Measurements from ENCODE around the gene KRT82. TPM values are rescaled to one million over a fixed set of nuclear protein-coding genes. Genes with fewer than 3 reads are reported as not detected.

KRT82 gene
- total and polyA plus RNA-seq, 4 experiments from 2014 or later, result not detected

- ChIA-PET POLR2A (ENCODE audit: partially characterized antibody) (no interaction called here), CTCF (ENCODE audit: partially characterized antibody) (no interaction called here)
- Histone ChIP-seq H3K9me3 (ENCODE audit: control insufficient read depth in 1 of 2, low read length in 2 of 2) (no peaks in the 10 kb centered on the region), H3K36me3 (ENCODE audit: insufficient read depth, low read length) (no peaks in the 10 kb centered on the region), H3K27me3 (ENCODE audit: insufficient read depth, low read length) (no peaks in the 10 kb centered on the region), H3K4me1 (ENCODE audit: insufficient read depth, low read length) (no peaks in the 10 kb centered on the region), H3K4me3 (ENCODE audit: low read length in 2 of 2) (no peak overlapping the region), H3K27ac (ENCODE audit: low read depth, low read length) (no peak overlapping the region)
- Mint-ChIP-seq H3K9me3 (no peaks in the 10 kb centered on the region), H3K36me3 (no peaks in the 10 kb centered on the region), H3K4me1 (peaks cover 0 to 2% (median 0%) of the 10 kb centered on the region in 4 donors), H3K4me3 (no peak overlapping the region), H3K27me3 (peaks cover 0 to 20% of the 10 kb centered on the region in 2 donors), H3K27ac (no peak overlapping the region)
- no peak for DNase-seq
- intact Hi-C loops (cut with micrococcal nuclease), result no loop called here
These were observed 6.4 kb downstream of the KRT82 start for GRCh38 chr12:52399756-52400155.

GRCh38 chr12:52398176-52398575 is 8.0 kb downstream of the KRT82 start:
- no peaks in the 10 kb centered on the region for H3K9me3 Mint-ChIP-seq
- POLR2A ChIA-PET (ENCODE audit: partially characterized antibody), result no interaction called here
- CTCF ChIA-PET (ENCODE audit: partially characterized antibody), result no interaction called here

GRCh38 chr12:52396656-52397055 is 9.5 kb downstream of the KRT82 start:
- no peak overlapping the region for H3K27ac ChIP-seq (ENCODE audit: low read depth, low read length)
- intact Hi-C loops (cut with micrococcal nuclease), result no loop called here
- POLR2A ChIA-PET (ENCODE audit: partially characterized antibody), result no interaction called here
- H3K4me3 ChIP-seq (ENCODE audit: low read length in 2 of 2), result no peak overlapping the region
- H3K4me3 Mint-ChIP-seq, result no peak overlapping the region
- H3K9me3 ChIP-seq (ENCODE audit: control insufficient read depth in 1 of 2, low read length in 2 of 2), result no peaks in the 10 kb centered on the region
- no peaks in the 10 kb centered on the region for H3K36me3 ChIP-seq (ENCODE audit: insufficient read depth, low read length)
- no peaks in the 10 kb centered on the region for H3K36me3 Mint-ChIP-seq
- CTCF ChIA-PET (ENCODE audit: partially characterized antibody), result no interaction called here
- peaks cover 0 to 2% (median 0%) of the 10 kb centered on the region in 4 donors for H3K4me1 Mint-ChIP-seq
- no peaks in the 10 kb centered on the region for H3K9me3 Mint-ChIP-seq
- H3K27me3 Mint-ChIP-seq, result peaks cover 0 to 19% of the 10 kb centered on the region in 2 donors
- H3K27ac Mint-ChIP-seq, result no peak overlapping the region
- H3K27me3 ChIP-seq (ENCODE audit: insufficient read depth, low read length), result no peaks in the 10 kb centered on the region
- DNase-seq, result no peak
- no peaks in the 10 kb centered on the region for H3K4me1 ChIP-seq (ENCODE audit: insufficient read depth, low read length)

More at GRCh38 chr12:52398176-52398575, 8.0 kb downstream of the KRT82 start:
- H3K4me3 ChIP-seq (ENCODE audit: low read length in 2 of 2), result no peak overlapping the region
- H3K36me3 ChIP-seq (ENCODE audit: insufficient read depth, low read length), result no peaks in the 10 kb centered on the region
- Mint-ChIP-seq H3K27me3 (peaks cover 0 to 20% of the 10 kb centered on the region in 2 donors), H3K27ac (no peak overlapping the region), H3K4me3 (no peak overlapping the region), H3K36me3 (no peaks in the 10 kb centered on the region), H3K4me1 (peaks cover 0 to 2% (median 0%) of the 10 kb centered on the region in 4 donors)
- no peak overlapping the region for H3K27ac ChIP-seq (ENCODE audit: low read depth, low read length)
- no peaks in the 10 kb centered on the region for H3K4me1 ChIP-seq (ENCODE audit: insufficient read depth, low read length)
- intact Hi-C loops (cut with micrococcal nuclease), result no loop called here
- no peaks in the 10 kb centered on the region for H3K27me3 ChIP-seq (ENCODE audit: insufficient read depth, low read length)
- H3K9me3 ChIP-seq (ENCODE audit: control insufficient read depth in 1 of 2, low read length in 2 of 2), result no peaks in the 10 kb centered on the region
- no peak for DNase-seq

- POLR2A ChIA-PET (ENCODE audit: partially characterized antibody), result no interaction called here
- no peak for DNase-seq
- H3K9me3 ChIP-seq (ENCODE audit: control insufficient read depth in 1 of 2, low read length in 2 of 2), result no peaks in the 10 kb centered on the region
These were observed 10.2 kb downstream of the KRT82 start for GRCh38 chr12:52395761-52396434.

GRCh38 chr12:52394836-52395405 is 11.2 kb downstream of the KRT82 start:
- peaks cover 0 to 2% (median 0%) of the 10 kb centered on the region in 4 donors for H3K4me1 Mint-ChIP-seq
- Histone ChIP-seq H3K27ac (ENCODE audit: low read depth, low read length) (no peak overlapping the region), H3K4me3 (ENCODE audit: low read length in 2 of 2) (no peak overlapping the region), H3K9me3 (ENCODE audit: control insufficient read depth in 1 of 2, low read length in 2 of 2) (no peaks in the 10 kb centered on the region), H3K4me1 (ENCODE audit: insufficient read depth, low read length) (no peaks in the 10 kb centered on the region), H3K27me3 (ENCODE audit: insufficient read depth, low read length) (no peaks in the 10 kb centered on the region), H3K36me3 (ENCODE audit: insufficient read depth, low read length) (no peaks in the 10 kb centered on the region)
- ChIA-PET POLR2A (ENCODE audit: partially characterized antibody) (no interaction called here), CTCF (ENCODE audit: partially characterized antibody) (interaction anchor here (0.7 kb wide), 1 partner anchor 10 kb away, joined by 3 read pairs; the partner anchor contains the start of gene KRT84)
- peaks cover 0 to 14% of the 10 kb centered on the region in 2 donors for H3K27me3 Mint-ChIP-seq
- DNase-seq, result no peak
- intact Hi-C loops (cut with micrococcal nuclease), result no loop called here
- H3K9me3 Mint-ChIP-seq, result no peaks in the 10 kb centered on the region
- no peak overlapping the region for H3K27ac Mint-ChIP-seq
- no peak overlapping the region for H3K4me3 Mint-ChIP-seq
- no peaks in the 10 kb centered on the region for H3K36me3 Mint-ChIP-seq

More at GRCh38 chr12:52395761-52396434, 10.2 kb downstream of the KRT82 start:
- Histone ChIP-seq H3K27ac (ENCODE audit: low read depth, low read length) (no peak overlapping the region), H3K4me3 (ENCODE audit: low read length in 2 of 2) (no peak overlapping the region), H3K27me3 (ENCODE audit: insufficient read depth, low read length) (no peaks in the 10 kb centered on the region), H3K4me1 (ENCODE audit: insufficient read depth, low read length) (no peaks in the 10 kb centered on the region), H3K36me3 (ENCODE audit: insufficient read depth, low read length) (no peaks in the 10 kb centered on the region)
- Mint-ChIP-seq H3K9me3 (no peaks in the 10 kb centered on the region), H3K27ac (peak overlapping the region in 1 of 7 donors; percentile 30), H3K4me1 (peaks cover 0 to 2% (median 0%) of the 10 kb centered on the region in 4 donors), H3K36me3 (no peaks in the 10 kb centered on the region), H3K27me3 (peaks cover 0 to 15% of the 10 kb centered on the region in 2 donors), H3K4me3 (no peak overlapping the region)
- CTCF ChIA-PET (ENCODE audit: partially characterized antibody), result interaction anchor here (0.7 kb wide), 1 partner anchor 11 kb away, joined by 3 read pairs; the partner anchor contains the start of gene KRT84
- intact Hi-C loops (cut with micrococcal nuclease), result no loop called here

GRCh38 chr12:52392465-52393007 is 13.6 kb downstream of the KRT82 start:
- H3K27me3 ChIP-seq (ENCODE audit: insufficient read depth, low read length), result no peaks in the 10 kb centered on the region
- no peak overlapping the region for H3K27ac ChIP-seq (ENCODE audit: low read depth, low read length)
- Mint-ChIP-seq H3K4me3 (no peak overlapping the region), H3K4me1 (no peaks in the 10 kb centered on the region), H3K36me3 (no peaks in the 10 kb centered on the region), H3K27ac (no peak overlapping the region), H3K9me3 (no peaks in the 10 kb centered on the region), H3K27me3 (peaks cover 1 to 9% of the 10 kb centered on the region in 2 donors)
- no peaks in the 10 kb centered on the region for H3K9me3 ChIP-seq (ENCODE audit: control insufficient read depth in 1 of 2, low read length in 2 of 2)
- H3K4me1 ChIP-seq (ENCODE audit: insufficient read depth, low read length), result no peaks in the 10 kb centered on the region
- no peaks in the 10 kb centered on the region for H3K36me3 ChIP-seq (ENCODE audit: insufficient read depth, low read length)
- no peak for DNase-seq
- CTCF ChIA-PET (ENCODE audit: partially characterized antibody), result no interaction called here
- no peak overlapping the region for H3K4me3 ChIP-seq (ENCODE audit: low read length in 2 of 2)
- POLR2A ChIA-PET (ENCODE audit: partially characterized antibody), result no interaction called here
- intact Hi-C loops (cut with micrococcal nuclease), result no loop called here

GRCh38 chr12:52391618-52392002 is 14.5 kb downstream of the KRT82 start:
- H3K27me3 Mint-ChIP-seq, result peaks cover 1 to 9% of the 10 kb centered on the region in 2 donors
- Histone ChIP-seq H3K27ac (ENCODE audit: low read depth, low read length) (no peak overlapping the region), H3K27me3 (ENCODE audit: insufficient read depth, low read length) (no peaks in the 10 kb centered on the region), H3K4me1 (ENCODE audit: insufficient read depth, low read length) (no peaks in the 10 kb centered on the region), H3K36me3 (ENCODE audit: insufficient read depth, low read length) (no peaks in the 10 kb centered on the region), H3K9me3 (ENCODE audit: control insufficient read depth in 1 of 2, low read length in 2 of 2) (no peaks in the 10 kb centered on the region), H3K4me3 (ENCODE audit: low read length in 2 of 2) (no peak overlapping the region)
- H3K9me3 Mint-ChIP-seq, result no peaks in the 10 kb centered on the region
- intact Hi-C loops (cut with micrococcal nuclease), result no loop called here
- POLR2A ChIA-PET (ENCODE audit: partially characterized antibody), result no interaction called here
- no peak for DNase-seq
- H3K4me1 Mint-ChIP-seq, result no peaks in the 10 kb centered on the region
- no peaks in the 10 kb centered on the region for H3K36me3 Mint-ChIP-seq
- CTCF ChIA-PET (ENCODE audit: partially characterized antibody), result interaction anchor here (0.9 to 1.3 kb wide), 2 partner anchors 479 to 488 kb away, joined by 3 read pairs; no protein-coding TSS in a partner anchor
- H3K4me3 Mint-ChIP-seq, result no peak overlapping the region
- no peak overlapping the region for H3K27ac Mint-ChIP-seq

Data from CD4-positive, alpha-beta memory T cell (primary cell).